Measurements from ENCODE around the gene ARMC6. TPM values are rescaled to one million over a fixed set of nuclear protein-coding genes. Genes with fewer than 3 reads are reported as not detected.
A peak's percentile ranks its signal among the peaks of the same experiment; 100 is the strongest.

Gene ARMC6
- total and polyA plus RNA-seq, 2 experiments from 2014 or later = 26.4 to 30.8 TPM

- DNase-seq (ENCODE audit: low spot score) = no peak
- no peaks in the 10 kb centered on the region for H3K9me3 ChIP-seq (ENCODE audit: low read depth)
- H3K27ac ChIP-seq = no peak overlapping the region
- no peak overlapping the region for H3K4me2 ChIP-seq
- 96% methylated on average over 8 of the region's 8 CpGs for WGBS (ENCODE audit: low lambda C conversion rate, missing lambda C conversion rate)
- no peaks in the 10 kb centered on the region for H3K36me3 ChIP-seq (replicated peaks; ENCODE audit: insufficient read depth, low read depth)
- no peaks in the 10 kb centered on the region for H3K79me2 ChIP-seq
- no peaks in the 10 kb centered on the region for H4K20me1 ChIP-seq (ENCODE audit: insufficient read depth, poor library complexity, severe bottlenecking)
- H3K27me3 ChIP-seq = no peaks in the 10 kb centered on the region
- no peak for TF ChIP-seq CTCF (IDR thresholded peaks at IDR 0.05; ENCODE audit: poor library complexity)
- TF ChIP-seq EZH2phosphoT487 (IDR thresholded peaks at IDR 0.05; ENCODE audit: low read depth, severe bottlenecking, unreplicated experiment) = no peak
- no peak for TF ChIP-seq EZH2 (IDR thresholded peaks at IDR 0.05; ENCODE audit: borderline replicate concordance)
- no peak overlapping the region for H2AFZ ChIP-seq
- no peaks in the 10 kb centered on the region for H3K9me2 ChIP-seq (replicated peaks; ENCODE audit: insufficient read depth)
- H3K4me1 ChIP-seq (ENCODE audit: insufficient read depth) = no peaks in the 10 kb centered on the region
- no peak overlapping the region for H3K4me3 ChIP-seq
Measured at GRCh38 chr19:19061506-19061905, 28.1 kb downstream of the ARMC6 start.

- 76% methylated on average over 4 of the region's 4 CpGs for WGBS (ENCODE audit: low lambda C conversion rate, missing lambda C conversion rate)
- H3K4me1 ChIP-seq (ENCODE audit: insufficient read depth) = no peaks in the 10 kb centered on the region
- H3K79me2 ChIP-seq = peaks cover 7% of the 10 kb centered on the region
- DNase-seq (ENCODE audit: low spot score) = no peak
- H3K27ac ChIP-seq = peak overlapping the region; percentile 20
- H3K27me3 ChIP-seq = no peaks in the 10 kb centered on the region
- H3K9me3 ChIP-seq (ENCODE audit: low read depth) = no peaks in the 10 kb centered on the region
- no peaks in the 10 kb centered on the region for H3K36me3 ChIP-seq (replicated peaks; ENCODE audit: insufficient read depth, low read depth)
- peak overlapping the region; percentile 18 for H2AFZ ChIP-seq
- H3K4me3 ChIP-seq = no peak overlapping the region
- TF ChIP-seq EZH2phosphoT487 (IDR thresholded peaks at IDR 0.05; ENCODE audit: low read depth, severe bottlenecking, unreplicated experiment) (no peak), EZH2 (IDR thresholded peaks at IDR 0.05; ENCODE audit: borderline replicate concordance) (no peak), CTCF (IDR thresholded peaks at IDR 0.05; ENCODE audit: poor library complexity) (no peak)
- H4K20me1 ChIP-seq (ENCODE audit: insufficient read depth, poor library complexity, severe bottlenecking) = no peaks in the 10 kb centered on the region
- H3K9me2 ChIP-seq (replicated peaks; ENCODE audit: insufficient read depth) = no peaks in the 10 kb centered on the region
- H3K4me2 ChIP-seq = peak overlapping the region; percentile 74
Measured at GRCh38 chr19:19062454-19063182, 29.2 kb downstream of the ARMC6 start.

- 5% methylated on average over 58 of the region's 77 CpGs for WGBS (ENCODE audit: low lambda C conversion rate, missing lambda C conversion rate)
- Histone ChIP-seq H3K4me2 (peak within 1 kb of the TSS; percentile 88), H3K36me3 (replicated peaks; ENCODE audit: insufficient read depth, low read depth) (no peaks in the 10 kb centered on the region), H3K4me3 (peak within 1 kb of the TSS; percentile 3), H3K27me3 (no peaks in the 10 kb centered on the region), H3K4me1 (ENCODE audit: insufficient read depth) (no peaks in the 10 kb centered on the region), H3K9me2 (replicated peaks; ENCODE audit: insufficient read depth) (no peaks in the 10 kb centered on the region), H3K27ac (peak within 1 kb of the TSS; percentile 20), H2AFZ (peak within 1 kb of the TSS; percentile 18), H4K20me1 (ENCODE audit: insufficient read depth, poor library complexity, severe bottlenecking) (no peaks in the 10 kb centered on the region), H3K9me3 (ENCODE audit: low read depth) (no peaks in the 10 kb centered on the region), H3K79me2 (peaks cover 7% of the 10 kb centered on the region)
- TF ChIP-seq EZH2phosphoT487 (IDR thresholded peaks at IDR 0.05; ENCODE audit: low read depth, severe bottlenecking, unreplicated experiment) (no peak), EZH2 (IDR thresholded peaks at IDR 0.05; ENCODE audit: borderline replicate concordance) (no peak), CTCF (IDR thresholded peaks at IDR 0.05; ENCODE audit: poor library complexity) (no peak)
- DNase-seq (ENCODE audit: low spot score) = peak; percentile 99
Measured at GRCh38 chr19:19063183-19064097, 30.0 kb downstream of the ARMC6 start, which contains the start of gene SLC25A42. Gene SLC25A42, plus strand, starts transcription at chr19:19063994. Its CDS starts 32,131 bp downstream, at chr19:19096125.
